HS-5 (cell line): ENCODE measurements around the gene ODF4.
"Not testable (repeated sequence)": the region's sequence is repeated elsewhere in the genome, so short reads cannot be mapped to it uniquely, and the experiment has no call there.

Experiments used
- DNase-seq: peaks from one replicate; pipeline ENCODE4 v3.0.0-alpha.2; 2012; ENCODE audit warnings: low read depth

Gene ODF4

GRCh38 chr17:8369944-8370343 is 30.3 kb downstream of the ODF4 start:
- DNase-seq = no peak

- no peak for DNase-seq
Observed at GRCh38 chr17:8371786-8372185, 32.1 kb downstream of the ODF4 start.

DNA sequence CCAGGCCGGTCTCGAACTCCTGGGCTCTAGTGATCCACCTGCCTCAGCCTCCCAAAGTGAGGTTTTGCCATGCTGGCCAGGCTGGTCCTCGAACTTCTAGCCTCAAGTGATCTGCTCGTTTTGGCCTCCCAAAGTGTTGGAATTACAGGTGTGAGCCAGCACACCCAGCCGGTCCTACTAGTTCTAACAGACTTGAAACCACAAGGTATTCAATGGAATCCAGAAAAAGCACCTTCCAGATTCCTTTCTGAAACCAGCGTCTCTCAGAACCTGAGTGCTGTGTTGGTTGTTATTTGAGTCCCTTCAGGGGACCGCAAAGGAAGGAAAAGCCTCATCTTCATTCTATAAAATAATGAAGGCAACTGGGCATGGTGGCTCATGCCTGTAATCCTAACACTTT is 32.8 kb downstream of the ODF4 start:
- DNase-seq = no peak

GRCh38 chr17:8373856-8374255 is 34.2 kb downstream of the ODF4 start:
- not testable (repeated sequence) for DNase-seq

DNA sequence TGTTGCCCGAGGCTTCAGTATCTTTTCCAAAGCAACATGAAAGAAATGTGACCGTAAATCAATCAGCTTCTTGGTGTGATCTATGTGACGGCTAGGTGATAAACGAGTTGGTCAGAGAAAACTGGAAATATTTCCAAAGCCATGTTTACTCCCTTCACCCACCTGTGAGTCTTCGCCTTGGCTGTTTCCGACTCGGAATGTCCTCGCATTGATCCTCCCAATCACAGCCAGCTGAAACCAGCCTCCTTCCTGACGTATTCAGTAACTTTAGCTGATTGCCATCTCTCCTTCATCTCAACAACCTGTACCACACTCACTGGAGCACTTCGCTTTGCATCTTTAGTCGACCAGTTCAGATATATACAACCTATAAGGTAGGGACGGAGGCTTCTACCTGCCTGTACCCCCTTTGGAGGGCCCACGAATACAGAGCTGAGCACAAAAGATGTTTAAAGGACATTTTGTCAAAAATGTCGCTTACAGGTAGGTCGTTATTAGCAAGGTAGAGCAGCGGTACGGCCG is 36.2 kb downstream of the ODF4 start:
- DNase-seq = no peak

DNA sequence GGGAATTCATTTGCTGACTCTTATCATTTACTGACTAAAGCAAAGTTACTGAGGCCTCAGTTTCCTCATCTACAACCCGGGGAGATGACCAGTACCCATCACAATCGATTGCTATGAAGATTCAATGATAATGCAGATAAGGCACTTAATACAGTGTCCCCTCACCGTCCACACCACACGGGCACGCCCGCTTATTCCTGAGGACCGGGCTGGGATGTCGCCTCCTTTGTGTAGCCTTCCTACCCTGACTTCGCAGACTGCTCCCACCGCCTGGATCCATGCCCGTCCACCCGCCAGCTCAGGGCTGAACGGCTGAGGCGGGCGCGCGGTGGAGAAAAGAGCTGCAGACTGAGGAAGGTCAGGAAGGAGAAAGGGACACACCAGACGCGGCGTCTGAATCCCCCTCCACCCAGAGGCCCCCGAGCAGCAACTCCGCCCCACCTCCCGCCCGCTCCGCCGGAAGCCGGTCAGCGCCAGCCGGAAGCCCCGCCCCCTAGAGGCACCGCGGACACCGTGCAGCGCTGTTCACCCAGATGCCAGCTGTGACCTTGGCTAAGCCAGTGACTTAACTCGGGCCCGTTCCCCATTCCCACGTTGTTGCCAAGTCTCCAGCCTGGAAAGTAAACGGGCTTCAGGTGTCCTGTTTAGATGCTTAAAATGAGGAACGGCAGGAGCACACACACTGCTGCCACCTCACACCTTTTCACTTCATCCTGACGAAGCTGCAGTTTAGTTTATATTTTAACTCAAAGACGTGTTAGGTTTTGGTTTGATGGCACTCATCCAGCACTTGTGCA is 36.8 kb downstream of the ODF4 start, which contains the start of gene KRABD2:
Gene KRABD2 (minus strand): TSS at position 434 of the 797 bp plus-strand sequence.
- no peak for DNase-seq

GRCh38 chr17:8377422-8377821 is 37.8 kb downstream of the ODF4 start:
- no peak for DNase-seq

- DNase-seq = not testable (repeated sequence)
Observed at GRCh38 chr17:8378117-8378516, 38.5 kb downstream of the ODF4 start.

DNA sequence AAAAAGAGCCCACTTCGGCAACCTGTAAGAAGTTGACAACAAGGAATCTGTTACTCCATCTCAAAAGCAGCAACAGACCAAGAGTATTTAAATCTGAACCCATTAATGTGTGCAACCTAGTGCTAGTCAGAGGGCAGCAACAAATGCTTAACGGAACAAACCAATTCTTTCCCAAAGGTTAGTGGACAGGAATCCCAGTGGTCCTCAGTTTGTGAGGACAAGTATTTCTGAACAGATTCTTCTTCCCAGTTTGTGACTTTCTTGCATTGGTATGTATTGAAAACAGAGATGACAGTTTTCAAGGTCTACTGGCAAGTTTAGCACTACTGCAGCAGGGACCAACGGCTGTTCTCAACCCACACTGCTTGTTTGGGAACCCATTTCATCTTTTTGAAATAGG is 40.4 kb downstream of the ODF4 start:
- no peak for DNase-seq

- no peak for DNase-seq
Observed at GRCh38 chr17:8382052-8382879, 42.6 kb downstream of the ODF4 start.

- no peak for DNase-seq
Observed at GRCh38 chr17:8382880-8383142, 43.2 kb downstream of the ODF4 start.

DNA sequence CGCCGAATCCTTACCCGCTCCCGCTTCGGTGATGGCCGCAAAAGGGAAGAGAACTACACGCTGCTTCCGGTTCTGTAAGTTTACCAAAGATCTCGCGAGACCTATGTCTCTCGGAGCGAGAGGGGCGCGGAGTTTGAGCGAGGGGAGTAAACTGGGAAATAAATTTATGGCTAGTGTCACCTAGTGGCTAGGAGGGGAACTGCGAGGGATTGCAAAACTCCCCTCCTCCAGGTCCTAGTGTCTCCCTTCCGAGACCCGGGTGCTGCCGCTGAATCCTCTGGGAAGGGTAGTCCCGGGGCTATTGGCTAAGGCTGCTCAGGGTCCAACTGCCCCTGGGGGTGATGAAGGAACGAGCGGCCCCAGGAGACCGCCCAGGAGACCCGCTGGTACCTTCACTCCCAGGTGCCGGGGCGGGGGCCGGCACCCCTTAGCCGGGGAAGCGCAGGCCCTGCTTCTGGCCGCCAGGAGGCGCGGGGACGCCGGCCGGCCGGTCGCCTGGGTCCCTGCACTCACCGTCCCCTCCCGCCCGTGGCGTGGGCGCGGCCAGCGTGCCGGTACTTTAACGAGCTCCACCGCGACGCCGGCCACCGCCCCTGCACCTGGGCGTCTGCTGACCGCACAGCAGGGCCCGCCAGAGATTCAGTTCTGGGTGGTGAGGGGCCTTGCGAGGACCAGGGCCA is 43.6 kb downstream of the ODF4 start, which contains the start of gene RPL26:
Gene RPL26 (minus strand): TSS at position 51 of the 680 bp plus-strand sequence. CDS start 883 bp downstream, outside the sequence.
- peak; percentile 96 for DNase-seq

DNA sequence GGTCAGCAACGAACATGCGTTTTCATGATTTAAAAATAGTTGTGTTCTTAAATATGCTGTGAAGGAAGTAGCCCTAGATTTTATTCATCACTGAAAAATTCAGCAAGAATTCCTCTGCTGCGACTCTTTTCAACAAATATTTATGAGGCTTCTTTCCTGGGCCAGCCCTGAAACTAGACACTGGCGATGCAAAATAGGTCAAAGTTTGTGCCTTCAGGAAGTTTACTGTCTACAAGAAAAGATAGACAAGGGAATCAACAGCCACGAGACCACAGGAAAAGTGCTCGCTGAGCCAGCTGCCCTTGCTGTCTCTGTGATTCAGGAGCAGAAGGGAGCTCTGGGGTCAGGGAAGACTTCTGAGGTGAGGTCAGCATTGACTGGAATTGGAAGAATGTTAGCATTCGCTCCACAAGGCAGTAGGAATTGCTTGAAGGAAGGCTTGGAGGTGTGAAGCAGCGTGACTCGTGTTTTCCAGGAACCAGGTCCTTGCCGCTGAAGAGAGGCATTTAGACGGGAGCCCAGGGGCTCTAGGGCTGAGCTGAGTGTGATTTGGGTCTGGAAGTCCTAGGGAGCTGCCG is 45.2 kb downstream of the ODF4 start:
- DNase-seq = peak; percentile 94

DNA sequence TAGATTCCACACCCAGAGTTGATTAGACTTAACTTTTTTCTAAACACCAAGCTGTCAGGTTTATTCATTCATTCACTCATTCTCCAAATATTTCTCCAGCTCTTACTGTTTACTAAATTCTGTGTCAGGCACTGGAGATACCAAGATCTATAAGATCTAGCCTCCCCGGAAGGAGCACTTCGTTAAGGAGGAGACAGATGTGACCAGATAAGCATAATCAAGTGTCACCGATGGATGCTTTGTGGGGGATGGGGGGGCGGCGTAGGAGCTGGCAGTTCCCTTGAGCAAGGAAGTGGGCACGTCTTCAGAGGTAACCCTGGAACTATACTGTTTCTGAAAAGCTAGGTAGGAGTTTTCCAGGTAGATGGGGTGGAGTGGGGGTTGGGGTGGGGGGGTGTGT is 47.2 kb downstream of the ODF4 start:
- no peak for DNase-seq

- no peak for DNase-seq
Observed at GRCh38 chr17:8387914-8388651, 48.4 kb downstream of the ODF4 start.

DNA sequence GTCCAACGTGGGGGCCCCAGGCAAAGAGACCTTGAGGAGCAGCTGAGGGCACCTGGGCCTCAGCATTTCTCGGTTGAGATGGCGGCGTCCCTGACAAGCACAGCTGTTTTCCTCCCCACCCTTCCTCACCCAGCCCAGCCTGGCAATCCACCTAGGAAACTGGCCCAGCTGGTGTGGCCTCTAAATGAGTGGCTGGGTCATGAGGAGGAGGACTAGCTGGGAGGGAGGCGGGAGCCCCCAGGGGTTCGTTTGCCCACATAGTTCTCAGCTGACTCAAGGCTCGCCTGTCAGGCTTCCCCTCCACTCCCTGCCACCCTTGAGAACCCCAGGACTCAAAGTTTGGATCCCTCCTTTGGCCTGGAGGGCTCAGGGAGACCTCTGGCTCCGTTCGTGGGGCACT is 52.1 kb downstream of the ODF4 start:
- DNase-seq = no peak

DNA sequence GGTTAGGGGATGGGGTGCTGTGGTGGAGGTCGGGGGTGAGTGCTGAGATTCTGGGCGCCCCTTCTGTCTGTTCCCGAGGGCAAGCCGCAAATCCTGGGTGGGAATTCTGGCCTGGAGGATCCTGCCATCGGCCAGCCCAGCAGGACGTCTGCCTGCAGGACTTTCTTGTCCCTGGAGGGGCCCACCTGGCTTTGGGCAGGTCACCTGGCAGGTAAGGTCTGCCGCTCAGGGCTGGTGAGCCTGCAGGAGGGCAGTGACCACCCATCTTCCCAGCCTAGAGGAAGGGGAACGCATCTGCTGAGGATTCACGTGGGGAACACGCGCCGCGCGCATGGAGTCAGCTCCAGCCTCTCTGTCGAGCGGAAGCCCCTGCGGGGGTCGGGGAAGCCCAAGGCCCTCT is 52.6 kb downstream of the ODF4 start:
- DNase-seq = no peak

DNA sequence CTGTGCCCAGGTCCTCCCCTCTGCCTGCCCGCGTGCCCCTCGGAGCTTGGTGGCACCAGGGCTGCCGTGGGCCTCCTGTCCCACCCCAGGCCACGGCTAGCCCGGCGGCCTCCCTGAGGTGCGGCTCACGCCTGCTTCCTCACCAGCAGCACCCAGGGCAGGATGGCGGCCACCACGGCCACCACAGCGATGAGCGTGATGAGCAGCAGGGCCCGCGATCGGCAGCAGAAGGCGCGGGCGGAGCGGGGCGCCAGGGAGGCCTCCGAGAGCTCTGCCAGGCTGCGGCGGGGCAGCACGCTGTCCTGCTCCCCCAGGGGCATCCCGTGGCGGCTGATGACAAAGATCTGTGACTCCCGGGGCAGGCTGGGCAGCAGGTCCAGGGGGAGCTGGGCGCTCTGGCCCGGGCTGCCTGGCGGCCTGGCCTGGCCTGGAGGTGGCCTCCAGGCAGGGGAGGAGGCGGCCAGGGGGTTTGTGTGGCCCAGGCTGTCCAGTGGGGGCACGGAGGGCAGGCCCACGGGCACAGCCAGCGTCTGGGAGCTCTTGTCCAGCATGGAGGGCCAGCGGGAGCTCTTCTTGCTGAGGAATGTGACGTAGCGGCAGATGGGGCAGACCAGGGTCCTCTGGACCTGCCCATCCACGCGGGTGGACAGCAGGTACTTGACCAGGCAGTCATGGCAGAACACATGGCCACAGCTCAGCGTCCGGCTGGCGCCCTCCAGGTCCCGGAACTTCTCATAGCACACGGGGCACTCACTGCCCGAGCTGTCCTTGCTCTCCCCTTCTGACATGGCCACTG is 53.2 kb downstream of the ODF4 start:
- DNase-seq = no peak

DNA sequence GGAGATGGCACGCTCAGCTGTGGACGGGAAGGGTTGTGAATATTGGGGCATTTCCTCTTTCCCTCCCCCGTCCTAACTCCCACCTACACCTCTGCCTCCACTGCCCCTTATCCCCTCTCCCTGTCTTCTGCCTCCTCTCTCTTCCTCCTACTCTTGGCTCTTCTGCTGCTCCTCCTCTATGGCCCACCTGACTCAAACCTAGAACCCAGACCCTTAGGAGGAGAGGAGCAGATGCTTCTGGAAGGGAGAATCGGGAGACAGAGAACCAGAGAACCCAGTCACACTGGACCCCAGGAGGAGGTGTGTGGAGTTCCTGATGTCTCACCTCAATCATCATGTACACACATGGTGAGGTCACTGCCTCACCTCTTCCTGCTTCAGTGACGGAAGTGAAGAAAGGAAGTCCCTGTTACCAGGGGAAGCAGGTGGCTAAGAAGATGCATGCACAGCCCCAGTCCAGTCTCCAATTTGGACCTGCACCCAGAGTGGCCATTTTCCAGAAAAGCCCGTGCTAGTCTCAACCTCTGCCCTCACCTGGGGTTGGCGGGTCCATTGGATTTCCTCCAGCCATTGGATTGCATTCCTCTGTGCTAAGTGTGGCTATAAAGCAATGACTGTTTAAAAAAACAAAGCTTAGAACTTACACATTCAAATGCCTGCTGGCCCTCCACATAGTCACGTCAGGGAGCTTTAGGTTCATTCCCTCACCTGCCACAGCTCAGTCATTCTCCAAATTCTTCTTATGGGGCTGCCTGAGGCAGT is 54.0 kb downstream of the ODF4 start:
- DNase-seq = no peak

DNA sequence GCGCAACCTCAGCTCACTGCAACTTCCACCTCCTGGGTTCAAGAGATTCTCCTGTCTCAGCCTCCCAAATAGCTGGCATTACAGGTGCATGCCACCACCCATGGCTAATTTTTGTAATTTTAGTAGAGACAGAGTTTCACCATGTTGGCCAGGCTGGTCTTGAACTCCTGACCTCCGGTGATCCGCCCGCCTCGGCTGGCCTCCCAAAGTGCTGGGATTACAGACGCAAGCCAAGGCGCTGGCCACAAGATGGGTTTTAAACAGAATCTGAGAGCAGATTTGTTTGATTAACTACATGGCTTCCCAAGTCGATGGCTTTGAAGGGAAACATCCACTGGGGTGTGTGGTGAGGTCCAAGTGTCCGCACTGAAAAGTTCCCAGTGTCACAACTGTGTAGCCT is 54.9 kb downstream of the ODF4 start:
- not testable (repeated sequence) for DNase-seq
